Gastrocnemius medialis (tissue), 4 donors: ENCODE results near the gene C3orf80.

Source experiments
- CTCF ChIP-seq, 5 experiments: fragments of 450-650 bp in 3 of 5; fragments of 200-600 bp in 2 of 5; sonication (generic) in 2 of 5; IDR thresholded peaks in 4 of 5; conservative IDR thresholded peaks in 1 of 5; 1 replicate in 4 of 5; 2 replicates in 1 of 5; pipeline ENCODE4 v1.5.1; 2016 to 2019; ENCODE audit warnings: antibody characterized with exemption in 5 of 5, mild to moderate bottlenecking in 3 of 5, moderate library complexity in 3 of 5
- POLR2A ChIP-seq, 2 donors: fragments of 450-650 bp; IDR thresholded peaks; one replicate each; pipeline ENCODE4 v1.6.1; 2017; ENCODE audit warnings: antibody characterized with exemption in 2 of 2, mild to moderate bottlenecking in 2 of 2, moderate library complexity in 2 of 2

DNA sequence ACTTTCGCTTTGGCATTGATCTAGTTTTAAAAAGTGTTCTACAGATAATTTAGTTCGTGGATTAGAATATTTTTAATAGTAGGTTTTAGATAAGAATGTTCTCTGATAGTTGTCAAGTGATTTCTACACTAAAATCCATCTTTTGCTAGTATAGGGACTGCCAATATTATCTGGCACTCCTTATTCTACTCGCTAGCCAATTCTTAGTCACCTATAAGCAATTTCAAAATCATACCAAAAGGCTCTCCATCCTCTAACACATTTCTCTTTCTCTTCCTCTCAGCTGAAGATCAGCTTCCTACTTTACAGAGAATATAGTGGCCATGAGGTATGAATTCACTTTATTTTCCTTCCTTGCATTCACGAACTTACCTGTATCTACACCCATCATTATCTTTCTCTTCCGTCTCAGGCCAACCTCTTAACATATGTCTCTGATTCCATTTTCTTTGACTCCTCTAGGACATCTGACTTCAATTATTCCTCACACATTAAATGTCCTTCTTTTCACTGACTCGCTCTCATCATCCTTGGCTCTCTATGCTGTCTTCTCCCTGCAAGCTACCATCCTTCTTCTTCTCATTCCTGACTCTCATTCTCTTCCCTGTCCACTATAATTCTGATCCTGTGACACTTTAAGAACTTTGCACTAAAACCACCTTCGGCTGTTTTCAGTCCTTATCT is 35.5 kb downstream of the C3orf80 start:
- TF ChIP-seq POLR2A (IDR thresholded peaks at IDR 0.05) (no peak), CTCF (IDR thresholded peaks at IDR 0.05 in 4 of 5, conservative IDR thresholded peaks at IDR 0.05 in 1 of 5) (no peak)
